Amniotic stem cell (primary cell): ENCODE data around the gene NEURL4.

Experiments
- DNase-seq: peaks from one replicate; lab custom pipeline; 2025; lab: John Stamatoyannopoulos, UW

Gene NEURL4

GRCh38 chr17:7304179-7304578, 25.0 kb downstream of the NEURL4 start:
- DNase-seq = no peak

GRCh38 chr17:7296189-7296861, 32.8 kb downstream of the NEURL4 start:
- DNase-seq = peak; percentile 28

DNA sequence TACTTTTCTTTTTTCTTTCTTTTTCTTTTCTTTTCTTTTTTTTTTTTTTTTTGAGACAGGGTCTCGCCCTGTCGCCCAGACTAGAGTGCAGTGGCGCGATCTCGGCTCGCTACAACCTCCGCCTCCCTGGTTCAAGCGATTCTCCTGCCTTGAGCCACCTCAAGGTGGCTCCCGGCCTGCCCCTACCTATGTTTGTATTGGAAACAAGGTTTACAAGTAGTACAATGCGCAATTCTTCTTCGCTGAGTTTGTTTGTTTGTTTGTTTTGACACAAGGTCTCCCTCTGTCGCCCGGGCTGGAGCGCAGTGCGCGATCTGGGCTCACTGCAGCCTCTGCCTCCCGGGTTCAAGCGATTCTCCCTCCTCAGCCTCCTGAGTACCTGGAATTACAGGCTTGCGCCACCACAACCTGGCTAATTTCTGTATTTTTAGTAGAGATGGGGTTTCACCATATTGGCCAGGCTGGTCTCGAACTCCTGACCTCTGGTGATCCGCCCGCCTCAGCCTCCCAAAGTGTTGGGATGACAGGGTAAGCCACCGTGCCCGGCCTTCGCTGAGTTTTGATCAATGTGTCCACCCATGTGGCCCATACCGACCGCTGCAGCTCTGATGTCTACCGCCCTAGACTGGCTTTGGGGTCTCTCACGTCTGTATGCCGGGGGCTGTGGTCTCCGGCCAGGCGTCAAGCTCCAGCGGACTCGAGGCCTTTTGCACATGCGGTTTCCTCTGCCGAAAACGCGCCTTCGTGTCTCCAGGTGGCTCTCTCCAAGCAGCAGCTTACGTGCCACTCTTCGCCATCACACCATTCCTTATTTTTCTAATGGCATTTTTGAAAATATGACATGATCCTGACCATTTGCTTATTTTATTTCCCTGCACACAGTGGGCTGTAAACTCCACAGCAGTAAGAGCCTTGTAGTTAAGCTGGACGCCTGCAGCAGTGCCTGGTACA, 33.6 kb downstream of the NEURL4 start:
- DNase-seq = no peak

DNA sequence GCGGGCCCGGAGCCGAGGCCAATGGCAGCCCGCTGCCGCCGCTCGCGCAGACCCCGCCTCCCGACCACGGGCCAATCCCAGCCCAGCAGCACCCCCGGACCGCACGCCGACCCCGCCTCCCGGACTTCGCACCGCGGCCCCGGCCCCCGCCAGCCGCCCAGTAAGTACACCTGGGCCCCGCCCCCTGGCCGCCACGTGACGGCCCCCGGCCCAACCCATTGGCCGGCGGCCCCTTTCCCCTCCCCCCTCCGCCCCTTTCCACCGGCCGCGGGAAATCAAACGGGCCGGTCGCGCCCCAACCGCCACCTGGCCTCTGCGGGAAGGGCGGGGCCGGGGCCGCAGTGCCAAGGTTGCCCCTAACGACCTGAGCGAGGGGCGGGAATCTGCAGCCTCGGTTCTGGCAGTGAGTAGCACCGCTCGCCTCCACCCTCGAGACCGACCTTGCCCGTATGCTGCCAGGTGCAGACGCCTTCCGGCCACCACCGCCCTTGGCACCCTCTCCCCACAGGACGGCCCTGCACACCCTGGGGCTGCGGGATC, 34.5 kb downstream of the NEURL4 start, which contains the start of gene YBX2:
TSS of gene YBX2 (minus strand) at position 26 of the 540 bp plus-strand sequence. CDS start 139 bp downstream, outside the sequence.
- no peak for DNase-seq

GRCh38 chr17:7293816-7294613, 35.1 kb downstream of the NEURL4 start:
- no peak for DNase-seq

- no peak for DNase-seq
Observed at GRCh38 chr17:7293159-7293558, 36.0 kb downstream of the NEURL4 start.

- no peak for DNase-seq
Observed at GRCh38 chr17:7292729-7293128, 36.4 kb downstream of the NEURL4 start.

- DNase-seq = no peak
Observed at GRCh38 chr17:7292194-7292593, 36.9 kb downstream of the NEURL4 start.

GRCh38 chr17:7290685-7291084, 38.5 kb downstream of the NEURL4 start:
- DNase-seq = no peak

DNA sequence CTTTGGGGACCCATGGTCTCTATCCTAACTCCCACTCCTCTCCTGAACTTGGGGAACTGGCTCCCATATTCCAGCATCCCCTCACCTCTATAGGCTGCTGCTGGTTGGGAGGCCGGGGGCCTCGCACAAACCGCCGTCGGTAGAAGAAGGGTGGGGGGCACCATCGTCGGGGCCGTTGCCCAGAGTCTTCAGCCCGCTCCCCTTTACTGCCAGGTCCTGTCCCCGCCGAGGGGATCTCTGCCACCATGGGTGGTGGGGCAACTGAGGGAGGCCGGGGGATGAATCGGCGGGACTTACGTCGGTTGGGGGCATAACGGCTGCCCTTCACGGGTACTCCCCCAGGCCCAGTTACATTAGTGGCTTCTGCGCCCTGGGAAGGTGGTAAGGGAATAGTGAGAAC, 39.0 kb downstream of the NEURL4 start:
- DNase-seq = no peak

DNA sequence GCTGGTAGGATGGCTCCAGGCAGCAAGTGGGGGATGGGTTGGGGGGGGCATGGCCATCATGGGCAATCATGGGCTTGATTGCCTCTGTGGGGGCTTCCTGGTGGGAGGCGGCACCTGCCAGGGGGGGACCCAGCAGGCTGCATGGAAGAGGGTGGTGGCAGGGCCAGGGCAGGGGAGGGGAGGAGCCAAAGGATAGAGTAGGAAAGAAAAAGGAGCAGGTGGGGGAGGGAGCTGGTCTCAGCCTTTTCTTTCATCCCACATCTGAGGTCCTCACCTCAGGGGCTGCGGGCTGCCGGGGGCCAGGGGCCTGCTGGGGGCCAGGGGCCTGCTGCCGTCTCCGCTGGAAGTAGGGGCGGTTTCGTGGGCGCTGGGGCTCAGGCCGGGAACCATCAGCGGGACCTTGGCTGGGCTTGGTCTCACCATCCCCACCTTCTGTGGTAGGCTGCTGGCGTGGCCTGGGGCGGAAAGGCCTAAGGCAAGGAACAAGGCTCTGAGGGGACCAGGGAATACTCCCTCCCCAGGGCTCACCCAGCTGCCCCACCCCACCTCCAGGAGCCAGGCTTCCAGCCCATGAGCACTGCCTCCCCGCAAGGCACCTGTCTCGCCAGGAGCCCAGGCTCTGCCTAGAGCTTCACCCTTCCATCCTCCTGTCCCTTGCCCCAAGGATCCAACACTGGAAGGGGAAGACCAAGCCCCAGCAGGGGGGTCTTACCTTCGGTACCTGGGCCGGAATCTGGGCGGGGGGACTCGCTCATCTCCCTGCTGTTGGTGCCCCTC, 39.7 kb downstream of the NEURL4 start:
- DNase-seq = no peak

DNA sequence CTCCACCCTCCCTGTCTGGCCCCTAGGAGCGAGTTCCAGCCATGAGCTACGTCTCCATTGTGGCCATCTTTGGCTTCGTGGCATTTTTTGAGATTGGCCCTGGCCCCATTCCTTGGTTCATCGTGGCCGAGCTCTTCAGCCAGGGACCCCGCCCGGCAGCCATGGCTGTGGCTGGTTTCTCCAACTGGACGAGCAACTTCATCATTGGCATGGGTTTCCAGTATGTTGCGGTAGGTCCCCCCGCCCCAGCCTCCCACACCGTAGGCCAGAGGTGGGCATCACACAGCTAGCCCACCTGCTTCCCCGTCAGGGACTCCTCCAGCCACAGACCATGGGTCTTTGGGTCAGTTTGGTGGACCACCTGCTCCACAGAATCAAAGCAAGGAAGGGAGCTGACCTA, 43.5 kb downstream of the NEURL4 start:
- DNase-seq = no peak

- DNase-seq = no peak
Observed at GRCh38 chr17:7284911-7285310, 44.2 kb downstream of the NEURL4 start.

GRCh38 chr17:7283471-7284216, 45.5 kb downstream of the NEURL4 start:
- no peak for DNase-seq

GRCh38 chr17:7282752-7283321, 46.3 kb downstream of the NEURL4 start:
- DNase-seq = no peak

- no peak for DNase-seq
Observed at GRCh38 chr17:7281953-7282751, 47.0 kb downstream of the NEURL4 start.

- peak; percentile 69 for DNase-seq
Observed at GRCh38 chr17:7281074-7281952, 47.8 kb downstream of the NEURL4 start, which contains the start of gene SLC2A4. Gene SLC2A4 (plus strand): TSS chr17:7281718. CDS start chr17:7281935, 217 bp downstream.

- DNase-seq = peak; percentile 56
Observed at GRCh38 chr17:7280519-7281073, 48.5 kb downstream of the NEURL4 start.
